Erythroblast (primary cell): Measurements from ENCODE around the gene HEY2.

Experiments used
- GATA1 ChIP-seq: IDR thresholded peaks from 2 replicates; pipeline ENCODE4 v1.6.1; 2011; ENCODE audit warnings: low read depth, mild to moderate bottlenecking, control low read depth, low read length, moderate library complexity
- POLR2A ChIP-seq: IDR thresholded peaks from 2 replicates; pipeline ENCODE4 v1.6.1; 2011; ENCODE audit warnings: mild to moderate bottlenecking, low read length

- no peak for TF ChIP-seq POLR2A
- TF ChIP-seq GATA1 = no peak
These were observed 57.4 kb downstream of the HEY2 start for GRCh38 chr6:125806813-125807212.
